Thoracic aorta (tissue), 2 donors: ENCODE measurements around the gene BBIP1. TPM values are rescaled to one million over a fixed set of nuclear protein-coding genes. Genes with fewer than 3 reads are reported as not detected.
"Not testable (repeated sequence)": the region's sequence is repeated elsewhere in the genome, so short reads cannot be mapped to it uniquely, and the experiment has no call there.

Source experiments
- ATAC-seq: fragments of 150-250 bp; one replicate; pipeline ENCODE4 v1.8.0; 2017; ENCODE audit warnings: low read depth; ENCODE audit not compliant: insufficient number of reproducible peaks, low FRiP score
- DNase-seq: peaks from one replicate; pipeline ENCODE4 v3.0.0-alpha.2; 2020; ENCODE audit warnings: low spot score
- H3K27ac ChIP-seq, 2 donors: fragments of 200-600 bp; sonication (generic); 1 replicate in 1 of 2; 2 replicates in 1 of 2; pipeline ENCODE4 v1.5.1; 2016; ENCODE audit warnings: mild to moderate bottlenecking in 2 of 2, moderate library complexity in 2 of 2
- H3K27me3 ChIP-seq: fragments of 200-600 bp; sonication (generic); replicated peaks from 2 replicates; pipeline ENCODE4 v1.6.0; 2016; ENCODE audit warnings: mild to moderate bottlenecking; ENCODE audit not compliant: insufficient read depth
- H3K36me3 ChIP-seq: fragments of 200-600 bp; sonication (generic); one replicate; pipeline ENCODE4 v1.5.1; 2016
- H3K4me1 ChIP-seq, 2 donors: fragments of 200-600 bp; sonication (generic); 1 replicate in 1 of 2; 2 replicates in 1 of 2; pipeline versions ENCODE4 v1.5.1 to v1.6.0; 2016; ENCODE audit warnings: low read depth in 2 of 2, mild to moderate bottlenecking in 1 of 2; ENCODE audit not compliant: control insufficient read depth in 1 of 2
- H3K4me3 ChIP-seq: fragments of 200-600 bp; sonication (generic); 2 replicates; pipeline ENCODE4 v1.5.1; 2016; ENCODE audit warnings: mild to moderate bottlenecking
- H3K9me3 ChIP-seq: fragments of 200-600 bp; sonication (generic); 2 replicates; pipeline ENCODE4 v1.5.1; 2016
- total RNA-seq, 2 donors: library from RNA; depleted of rRNA; stranded (reverse); fragments of >200 nt; gene quantifications; one replicate each; pipeline versions ENCODE4 v1.1.0 to v1.2.3, GENCODE V29; 2016
- TF ChIP-seq, protein P1 (sequence below): fragments of 200-600 bp; sonication (generic); IDR thresholded peaks from one replicate; pipeline ENCODE4 v1.5.1; 2019; ENCODE audit warnings: antibody characterized with exemption

The BBIP1 gene
- total RNA-seq, 2 donors from 2014 or later, result 19.0 to 33.2 TPM

DNA sequence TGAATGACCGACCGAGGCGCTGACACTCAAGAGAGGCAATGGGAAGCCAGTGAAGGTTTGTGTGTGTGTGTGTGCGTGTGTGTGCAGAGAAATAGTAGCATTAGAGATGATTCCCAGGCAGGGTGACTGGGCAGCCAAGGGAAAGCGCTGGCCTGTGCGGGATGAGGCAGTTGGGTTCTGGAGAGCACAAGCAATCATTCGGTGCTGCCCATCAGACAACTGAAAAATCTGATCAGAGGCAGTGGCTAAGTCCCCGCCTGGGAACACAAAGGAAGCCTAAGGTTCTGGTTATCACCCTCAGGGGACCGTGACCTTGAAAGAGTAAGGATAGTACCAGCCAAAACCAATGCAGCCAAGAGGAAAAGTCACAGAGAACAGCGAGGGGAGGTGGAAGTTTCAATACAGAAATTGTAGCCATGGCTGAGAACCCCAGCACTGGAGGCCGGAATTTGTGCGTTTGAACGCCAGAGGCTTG lies 48.1 kb downstream of the BBIP1 start:
- ATAC-seq (no peak), DNase-seq (no peak)
- TF ChIP-seq, protein P1, sequence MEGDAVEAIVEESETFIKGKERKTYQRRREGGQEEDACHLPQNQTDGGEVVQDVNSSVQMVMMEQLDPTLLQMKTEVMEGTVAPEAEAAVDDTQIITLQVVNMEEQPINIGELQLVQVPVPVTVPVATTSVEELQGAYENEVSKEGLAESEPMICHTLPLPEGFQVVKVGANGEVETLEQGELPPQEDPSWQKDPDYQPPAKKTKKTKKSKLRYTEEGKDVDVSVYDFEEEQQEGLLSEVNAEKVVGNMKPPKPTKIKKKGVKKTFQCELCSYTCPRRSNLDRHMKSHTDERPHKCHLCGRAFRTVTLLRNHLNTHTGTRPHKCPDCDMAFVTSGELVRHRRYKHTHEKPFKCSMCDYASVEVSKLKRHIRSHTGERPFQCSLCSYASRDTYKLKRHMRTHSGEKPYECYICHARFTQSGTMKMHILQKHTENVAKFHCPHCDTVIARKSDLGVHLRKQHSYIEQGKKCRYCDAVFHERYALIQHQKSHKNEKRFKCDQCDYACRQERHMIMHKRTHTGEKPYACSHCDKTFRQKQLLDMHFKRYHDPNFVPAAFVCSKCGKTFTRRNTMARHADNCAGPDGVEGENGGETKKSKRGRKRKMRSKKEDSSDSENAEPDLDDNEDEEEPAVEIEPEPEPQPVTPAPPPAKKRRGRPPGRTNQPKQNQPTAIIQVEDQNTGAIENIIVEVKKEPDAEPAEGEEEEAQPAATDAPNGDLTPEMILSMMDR, result peak; percentile 10
- peaks cover 34 to 55% of the 10 kb centered on the region in 2 donors for H3K4me1 ChIP-seq
- H3K27ac ChIP-seq, result peak overlapping the region; percentile 89 to 95
- no peaks in the 10 kb centered on the region for H3K27me3 ChIP-seq
- no peaks in the 10 kb centered on the region for H3K9me3 ChIP-seq
- peak overlapping the region; percentile 94 for H3K4me3 ChIP-seq
- no peaks in the 10 kb centered on the region for H3K36me3 ChIP-seq

- ATAC-seq, result no peak
- H3K36me3 ChIP-seq, result no peaks in the 10 kb centered on the region
- H3K27ac ChIP-seq, result peak overlapping the region; percentile 89 to 95
- DNase-seq, result no peak
- TF ChIP-seq, protein P1, result no peak
- no peaks in the 10 kb centered on the region for H3K9me3 ChIP-seq
- H3K4me1 ChIP-seq, result peaks cover 42 to 62% of the 10 kb centered on the region in 2 donors
- no peak overlapping the region for H3K4me3 ChIP-seq
- H3K27me3 ChIP-seq, result no peaks in the 10 kb centered on the region
Measured at GRCh38 chr10:110868981-110869380, 50.0 kb downstream of the BBIP1 start.

DNA sequence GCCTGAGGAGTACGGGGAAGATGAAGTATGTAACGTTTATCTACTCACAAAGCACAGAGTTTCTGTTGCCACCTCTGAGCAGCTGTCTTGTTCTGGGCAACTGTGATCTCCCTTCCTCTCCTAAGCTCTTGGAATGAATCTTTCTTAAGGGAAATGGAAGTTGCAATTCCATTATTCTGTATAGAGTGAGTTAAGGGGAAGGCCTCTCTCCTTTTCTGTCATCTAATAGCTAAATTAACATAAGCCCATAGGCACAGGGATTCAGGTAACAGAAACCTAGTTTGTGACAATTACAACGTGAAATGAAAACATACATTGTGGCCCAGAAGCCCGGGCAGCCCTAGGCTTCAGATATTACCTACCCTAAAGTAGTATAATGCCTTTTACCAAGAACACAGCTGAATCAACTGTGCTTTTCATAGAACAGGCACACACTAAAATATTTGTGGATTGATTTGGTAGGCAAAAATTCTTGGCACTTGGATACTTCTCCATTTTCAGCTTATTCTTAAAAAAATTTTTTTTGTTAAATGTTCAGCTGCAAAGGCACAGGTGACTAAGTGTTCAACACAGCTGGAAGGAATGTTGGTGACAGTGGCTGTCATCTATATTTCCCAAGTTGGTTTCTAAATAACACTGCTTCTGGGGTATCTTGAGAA lies 51.0 kb downstream of the BBIP1 start:
- TF ChIP-seq, protein P1, result no peak
- ATAC-seq, result no peak
- Histone ChIP-seq H3K9me3 (no peaks in the 10 kb centered on the region), H3K27ac (peak overlapping the region; percentile 89 to 95), H3K4me1 (peaks cover 42 to 65% of the 10 kb centered on the region in 2 donors), H3K36me3 (no peaks in the 10 kb centered on the region), H3K4me3 (no peak overlapping the region), H3K27me3 (no peaks in the 10 kb centered on the region)
- DNase-seq, result no peak

- not testable (repeated sequence) for H3K36me3 ChIP-seq, H3K27me3 ChIP-seq, DNase-seq, H3K9me3 ChIP-seq, H3K4me3 ChIP-seq, ATAC-seq
- peak overlapping the region; percentile 89 to 95 for H3K27ac ChIP-seq
- H3K4me1 ChIP-seq, result peaks cover 42 to 65% of the 10 kb centered on the region in 2 donors
Measured at GRCh38 chr10:110867011-110867806, 51.8 kb downstream of the BBIP1 start.

- DNase-seq (no peak), ATAC-seq (no peak)
- H3K4me1 ChIP-seq, result peaks cover 42 to 61% of the 10 kb centered on the region in 2 donors
- H3K27me3 ChIP-seq, result no peaks in the 10 kb centered on the region
- no peaks in the 10 kb centered on the region for H3K36me3 ChIP-seq
- H3K9me3 ChIP-seq, result no peaks in the 10 kb centered on the region
- TF ChIP-seq, protein P1, result no peak
- H3K27ac ChIP-seq, result peak overlapping the region; percentile 89 to 95
- H3K4me3 ChIP-seq, result peak overlapping the region; percentile 38
Measured at GRCh38 chr10:110865809-110866482, 53.0 kb downstream of the BBIP1 start.
